ENCODE data around the gene NAALADL2. TPM values are rescaled to one million over a fixed set of nuclear protein-coding genes. Genes with fewer than 3 reads are reported as not detected.
A peak's percentile ranks its signal among the peaks of the same experiment; 100 is the strongest.
"Not testable (repeated sequence)": the region's sequence is repeated elsewhere in the genome, so short reads cannot be mapped to it uniquely, and the experiment has no call there.

The NAALADL2 gene
- total RNA-seq, 1 experiment from 2014 or later: 1.9 TPM

DNA sequence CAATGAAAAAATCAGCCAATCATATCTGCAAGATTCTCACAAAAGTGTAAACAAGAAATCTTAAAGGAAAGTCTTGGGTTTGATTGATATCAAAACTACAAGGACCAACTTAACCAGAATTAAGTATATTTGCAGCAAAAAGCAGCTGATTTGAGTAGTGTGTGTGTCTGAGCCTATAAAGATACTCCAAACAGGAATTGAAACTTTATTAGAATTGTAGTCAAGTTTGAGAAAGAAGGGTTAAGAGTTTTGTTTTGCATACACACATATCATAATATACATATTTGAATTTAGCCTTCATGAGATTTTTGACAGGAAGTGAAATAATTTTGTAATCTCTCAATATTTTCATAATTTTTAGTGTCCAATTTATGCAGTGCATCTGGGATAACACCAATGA, 300.1 kb downstream of the NAALADL2 start:
- H3K4me1 ChIP-seq (ENCODE audit: insufficient read depth, low read length): no peaks in the 10 kb centered on the region
- H3K9me3 ChIP-seq (ENCODE audit: low read length): no peaks in the 10 kb centered on the region
- no peaks in the 10 kb centered on the region for H3F3A ChIP-seq (ENCODE audit: low read length, unreplicated experiment)
- H3K36me3 ChIP-seq (ENCODE audit: low read depth, low read length): no peaks in the 10 kb centered on the region
- H4K20me1 ChIP-seq (ENCODE audit: low read length): no peaks in the 10 kb centered on the region
- H2AFZ ChIP-seq (ENCODE audit: low read length): no peak overlapping the region
- BruUV-seq (replicated peaks): no TSS peak
- no peaks in the 10 kb centered on the region for H3K79me2 ChIP-seq (ENCODE audit: low read length)
- ATAC-seq: no peak
- intact Hi-C loops (cut with micrococcal nuclease): loop anchor here (10.0 kb wide), 3 partner anchors 446 to 1276 kb away; no protein-coding TSS in a partner anchor
- TF ChIP-seq, protein P1, sequence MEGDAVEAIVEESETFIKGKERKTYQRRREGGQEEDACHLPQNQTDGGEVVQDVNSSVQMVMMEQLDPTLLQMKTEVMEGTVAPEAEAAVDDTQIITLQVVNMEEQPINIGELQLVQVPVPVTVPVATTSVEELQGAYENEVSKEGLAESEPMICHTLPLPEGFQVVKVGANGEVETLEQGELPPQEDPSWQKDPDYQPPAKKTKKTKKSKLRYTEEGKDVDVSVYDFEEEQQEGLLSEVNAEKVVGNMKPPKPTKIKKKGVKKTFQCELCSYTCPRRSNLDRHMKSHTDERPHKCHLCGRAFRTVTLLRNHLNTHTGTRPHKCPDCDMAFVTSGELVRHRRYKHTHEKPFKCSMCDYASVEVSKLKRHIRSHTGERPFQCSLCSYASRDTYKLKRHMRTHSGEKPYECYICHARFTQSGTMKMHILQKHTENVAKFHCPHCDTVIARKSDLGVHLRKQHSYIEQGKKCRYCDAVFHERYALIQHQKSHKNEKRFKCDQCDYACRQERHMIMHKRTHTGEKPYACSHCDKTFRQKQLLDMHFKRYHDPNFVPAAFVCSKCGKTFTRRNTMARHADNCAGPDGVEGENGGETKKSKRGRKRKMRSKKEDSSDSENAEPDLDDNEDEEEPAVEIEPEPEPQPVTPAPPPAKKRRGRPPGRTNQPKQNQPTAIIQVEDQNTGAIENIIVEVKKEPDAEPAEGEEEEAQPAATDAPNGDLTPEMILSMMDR (conservative IDR thresholded peaks at IDR 0.05; ENCODE audit: low read depth, low read length): no peak
- TF ChIP-seq EZH2phosphoT487 (IDR thresholded peaks at IDR 0.05; ENCODE audit: borderline replicate concordance, low read length) (no peak), EZH2 (IDR thresholded peaks at IDR 0.05; ENCODE audit: low read length, unreplicated experiment) (no peak)
- CTCF ChIA-PET: no interaction called here
- H3K4me2 ChIP-seq (ENCODE audit: low read length): no peak overlapping the region
- no peak for DNase-seq
- no peak overlapping the region for H3K9ac ChIP-seq (ENCODE audit: low read length)
- no peaks in the 10 kb centered on the region for H3K27me3 ChIP-seq (ENCODE audit: low read length)
- no peaks in the 10 kb centered on the region for H3K9me2 ChIP-seq (replicated peaks; ENCODE audit: low read length)
- H3K27ac ChIP-seq (ENCODE audit: low read length): no peak overlapping the region
- POLR2A ChIA-PET (ENCODE audit: unreplicated experiment): interaction anchor here (0.6 kb wide), 1 partner anchor 524 kb away, joined by 3 read pairs; no protein-coding TSS in a partner anchor
- no peak overlapping the region for H3K4me3 ChIP-seq (ENCODE audit: low read length)

DNA sequence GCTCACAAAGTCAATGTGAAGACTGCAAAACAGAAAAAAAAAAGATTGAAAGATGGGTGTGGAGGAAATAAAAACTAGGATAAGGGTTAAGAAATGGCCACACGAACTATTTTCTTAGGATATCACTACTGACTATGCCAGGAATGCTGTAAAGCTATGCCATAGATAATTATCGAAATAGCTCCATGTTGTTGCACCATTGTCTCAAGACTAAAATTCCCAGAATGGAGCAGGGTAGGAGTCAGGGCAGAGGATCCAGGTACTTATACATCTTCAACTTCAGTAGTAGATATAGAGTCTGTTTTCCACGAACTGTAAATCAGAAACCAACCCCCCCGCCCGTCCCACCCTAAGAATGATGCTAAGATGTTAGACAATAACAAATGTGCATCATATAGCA, 302.2 kb downstream of the NAALADL2 start:
- TF ChIP-seq EZH2phosphoT487 (IDR thresholded peaks at IDR 0.05; ENCODE audit: borderline replicate concordance, low read length) (no peak), EZH2 (IDR thresholded peaks at IDR 0.05; ENCODE audit: low read length, unreplicated experiment) (no peak)
- TF ChIP-seq, protein P1 (conservative IDR thresholded peaks at IDR 0.05; ENCODE audit: low read depth, low read length): no peak
- H3K79me2 ChIP-seq (ENCODE audit: low read length): no peaks in the 10 kb centered on the region
- no peak overlapping the region for H2AFZ ChIP-seq (ENCODE audit: low read length)
- H3K27ac ChIP-seq (ENCODE audit: low read length): no peak overlapping the region
- H3K9ac ChIP-seq (ENCODE audit: low read length): no peak overlapping the region
- DNase-seq (no peak), ATAC-seq (no peak)
- H3K9me2 ChIP-seq (replicated peaks; ENCODE audit: low read length): no peaks in the 10 kb centered on the region
- H3K4me3 ChIP-seq (ENCODE audit: low read length): no peak overlapping the region
- no peaks in the 10 kb centered on the region for H3F3A ChIP-seq (ENCODE audit: low read length, unreplicated experiment)
- H3K36me3 ChIP-seq (ENCODE audit: low read depth, low read length): no peaks in the 10 kb centered on the region
- ChIA-PET CTCF (no interaction called here), POLR2A (ENCODE audit: unreplicated experiment) (no interaction called here)
- H3K4me2 ChIP-seq (ENCODE audit: low read length): no peak overlapping the region
- no peaks in the 10 kb centered on the region for H4K20me1 ChIP-seq (ENCODE audit: low read length)
- intact Hi-C loops (cut with micrococcal nuclease): no loop called here
- no peaks in the 10 kb centered on the region for H3K4me1 ChIP-seq (ENCODE audit: insufficient read depth, low read length)
- H3K9me3 ChIP-seq (ENCODE audit: low read length): no peaks in the 10 kb centered on the region
- BruUV-seq (replicated peaks): no TSS peak
- no peaks in the 10 kb centered on the region for H3K27me3 ChIP-seq (ENCODE audit: low read length)

DNA sequence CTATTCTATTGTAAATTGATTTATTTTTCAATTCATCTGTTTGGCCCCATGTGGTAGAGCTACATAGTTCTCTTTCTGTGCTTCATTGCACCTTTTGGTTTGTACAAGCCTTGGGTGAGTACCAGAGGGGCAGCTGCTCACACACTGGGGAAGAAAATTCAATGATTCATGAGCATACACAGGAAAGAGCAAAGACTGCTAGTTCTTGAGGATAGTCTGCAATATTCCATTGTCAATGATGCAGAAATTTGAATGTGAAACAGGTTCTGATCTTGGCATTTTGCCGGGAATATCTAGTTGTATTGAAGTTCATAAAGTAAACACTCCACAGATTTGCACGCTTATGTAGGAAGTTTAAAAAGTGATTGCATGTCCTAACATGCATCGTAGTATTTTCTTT, 304.6 kb downstream of the NAALADL2 start:
- BruUV-seq (replicated peaks): no TSS peak
- H3K9me3 ChIP-seq (ENCODE audit: low read length): no peaks in the 10 kb centered on the region
- no peak overlapping the region for H2AFZ ChIP-seq (ENCODE audit: low read length)
- H3K27ac ChIP-seq (ENCODE audit: low read length): no peak overlapping the region
- no peaks in the 10 kb centered on the region for H4K20me1 ChIP-seq (ENCODE audit: low read length)
- POLR2A ChIA-PET (ENCODE audit: unreplicated experiment): no interaction called here
- H3K4me2 ChIP-seq (ENCODE audit: low read length): no peak overlapping the region
- CTCF ChIA-PET: no interaction called here
- no peak for TF ChIP-seq EZH2 (IDR thresholded peaks at IDR 0.05; ENCODE audit: low read length, unreplicated experiment)
- TF ChIP-seq EZH2phosphoT487 (IDR thresholded peaks at IDR 0.05; ENCODE audit: borderline replicate concordance, low read length): no peak
- TF ChIP-seq, protein P1 (conservative IDR thresholded peaks at IDR 0.05; ENCODE audit: low read depth, low read length): no peak
- H3K79me2 ChIP-seq (ENCODE audit: low read length): no peaks in the 10 kb centered on the region
- H3K27me3 ChIP-seq (ENCODE audit: low read length): no peaks in the 10 kb centered on the region
- H3K4me3 ChIP-seq (ENCODE audit: low read length): no peak overlapping the region
- no peaks in the 10 kb centered on the region for H3F3A ChIP-seq (ENCODE audit: low read length, unreplicated experiment)
- ATAC-seq (no peak), DNase-seq (peak; percentile 23)
- H3K36me3 ChIP-seq (ENCODE audit: low read depth, low read length): no peaks in the 10 kb centered on the region
- no peak overlapping the region for H3K9ac ChIP-seq (ENCODE audit: low read length)
- intact Hi-C loops (cut with micrococcal nuclease): no loop called here
- no peaks in the 10 kb centered on the region for H3K4me1 ChIP-seq (ENCODE audit: insufficient read depth, low read length)
- H3K9me2 ChIP-seq (replicated peaks; ENCODE audit: low read length): no peaks in the 10 kb centered on the region

DNA sequence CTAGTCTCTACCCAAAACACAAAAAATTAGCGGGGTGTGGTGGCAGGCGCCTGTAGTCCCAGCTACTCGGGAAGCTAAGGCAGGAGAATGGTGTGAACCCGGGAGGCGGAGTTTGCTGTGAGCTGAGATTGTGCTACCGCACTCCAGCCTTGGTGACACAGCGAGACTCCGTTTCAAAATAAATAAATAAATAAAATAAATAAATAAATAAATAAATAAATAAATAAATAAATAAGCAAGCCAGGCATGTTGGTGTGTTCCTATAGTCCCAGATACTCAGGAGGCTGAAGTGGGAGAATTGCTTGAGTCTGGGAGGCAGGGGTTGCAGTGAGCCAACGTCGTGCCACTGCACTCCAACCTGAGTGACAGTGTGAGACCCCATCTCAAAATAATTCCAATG, 314.0 kb downstream of the NAALADL2 start:
- H3K4me1 ChIP-seq (ENCODE audit: insufficient read depth, low read length); H3K27me3 ChIP-seq (ENCODE audit: low read length); DNase-seq; H3K4me3 ChIP-seq (ENCODE audit: low read length); H3K79me2 ChIP-seq (ENCODE audit: low read length); H3K36me3 ChIP-seq (ENCODE audit: low read depth, low read length); H3K27ac ChIP-seq (ENCODE audit: low read length); H3K9me3 ChIP-seq (ENCODE audit: low read length); ATAC-seq; BruUV-seq (replicated peaks); H3K9me2 ChIP-seq (replicated peaks; ENCODE audit: low read length); H3F3A ChIP-seq (ENCODE audit: low read length, unreplicated experiment); H2AFZ ChIP-seq (ENCODE audit: low read length); CTCF ChIA-PET; intact Hi-C loops (cut with micrococcal nuclease); H4K20me1 ChIP-seq (ENCODE audit: low read length); POLR2A ChIA-PET (ENCODE audit: unreplicated experiment); H3K4me2 ChIP-seq (ENCODE audit: low read length); H3K9ac ChIP-seq (ENCODE audit: low read length): not testable (repeated sequence)
